RWPE2 (cell line): ENCODE measurements around the gene OR2A5.
A peak's percentile ranks its signal among the peaks of the same experiment; 100 is the strongest.
"Not testable (repeated sequence)": the region's sequence is repeated elsewhere in the genome, so short reads cannot be mapped to it uniquely, and the experiment has no call there.

Experiments used
- ATAC-seq: fragments of 200-7000 bp; cut with Tn5 transposase; 3 replicates; pipeline ENCODE4 v1.9.1; 2021; ENCODE audit warnings: low read depth
- DNase-seq: peaks from one replicate; pipeline ENCODE4 v3.0.0-alpha.2; 2020; ENCODE audit warnings: low spot score
- H3K27ac ChIP-seq: fragments of 450-650 bp; 2 replicates; pipeline ENCODE4 v1.5.1; 2017; ENCODE audit warnings: mild to moderate bottlenecking; ENCODE audit not compliant: poor library complexity, severe bottlenecking
- H3K27me3 ChIP-seq: fragments of 250-450 bp; sonication (Bioruptor Pico); 2 replicates; pipeline ENCODE4 v1.5.1; 2021; ENCODE audit warnings: mild to moderate bottlenecking, moderate library complexity; ENCODE audit not compliant: insufficient read depth, poor library complexity, severe bottlenecking
- H3K36me3 ChIP-seq: fragments of 250-450 bp; sonication (Bioruptor Pico); 2 replicates; pipeline ENCODE4 v1.5.1; 2020; ENCODE audit warnings: low read depth, mild to moderate bottlenecking, moderate library complexity
- H3K4me1 ChIP-seq: fragments of 250-450 bp; sonication (Bioruptor Pico); 2 replicates; pipeline ENCODE4 v1.5.1; 2021; ENCODE audit warnings: mild to moderate bottlenecking, moderate library complexity; ENCODE audit not compliant: insufficient read depth, poor library complexity, severe bottlenecking
- H3K4me3 ChIP-seq: fragments of 250-450 bp; sonication (Bioruptor Pico); 2 replicates; pipeline ENCODE4 v1.5.1; 2021; ENCODE audit warnings: mild to moderate bottlenecking, moderate library complexity; ENCODE audit not compliant: severe bottlenecking
- H3K9me3 ChIP-seq: fragments of 250-450 bp; sonication (Bioruptor Pico); 2 replicates; pipeline ENCODE4 v1.5.1; 2021; ENCODE audit warnings: mild to moderate bottlenecking, moderate library complexity; ENCODE audit not compliant: severe bottlenecking
- TF ChIP-seq, protein P1 (sequence below): fragments of 450-650 bp; IDR thresholded peaks from one replicate; pipeline ENCODE4 v1.5.1; 2017; ENCODE audit warnings: mild to moderate bottlenecking, moderate library complexity; ENCODE audit not compliant: poor library complexity, severe bottlenecking

Gene OR2A5

DNA sequence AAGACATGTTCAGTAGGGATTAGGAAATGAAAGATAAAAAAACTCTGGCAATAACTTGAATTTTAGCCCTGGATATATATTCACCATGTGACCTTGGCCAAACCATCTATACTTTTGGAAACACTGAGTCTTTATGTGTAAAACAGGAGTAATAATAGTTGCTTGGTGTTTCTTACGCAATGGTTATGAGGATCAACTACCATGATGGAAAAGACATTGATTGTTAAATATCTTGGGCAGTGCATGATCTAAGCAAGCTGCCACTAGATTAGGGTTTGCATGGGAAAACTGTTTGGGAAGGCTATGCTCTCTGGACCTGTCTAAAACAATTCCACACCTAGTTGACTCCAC, 42.1 kb upstream of the OR2A5 start:
- Histone ChIP-seq H3K4me3 (no peak overlapping the region), H3K36me3 (no peaks in the 10 kb centered on the region), H3K27ac (no peak overlapping the region), H3K27me3 (no peaks in the 10 kb centered on the region), H3K4me1 (no peaks in the 10 kb centered on the region), H3K9me3 (no peaks in the 10 kb centered on the region)
- no peak for DNase-seq
- TF ChIP-seq, protein P1, sequence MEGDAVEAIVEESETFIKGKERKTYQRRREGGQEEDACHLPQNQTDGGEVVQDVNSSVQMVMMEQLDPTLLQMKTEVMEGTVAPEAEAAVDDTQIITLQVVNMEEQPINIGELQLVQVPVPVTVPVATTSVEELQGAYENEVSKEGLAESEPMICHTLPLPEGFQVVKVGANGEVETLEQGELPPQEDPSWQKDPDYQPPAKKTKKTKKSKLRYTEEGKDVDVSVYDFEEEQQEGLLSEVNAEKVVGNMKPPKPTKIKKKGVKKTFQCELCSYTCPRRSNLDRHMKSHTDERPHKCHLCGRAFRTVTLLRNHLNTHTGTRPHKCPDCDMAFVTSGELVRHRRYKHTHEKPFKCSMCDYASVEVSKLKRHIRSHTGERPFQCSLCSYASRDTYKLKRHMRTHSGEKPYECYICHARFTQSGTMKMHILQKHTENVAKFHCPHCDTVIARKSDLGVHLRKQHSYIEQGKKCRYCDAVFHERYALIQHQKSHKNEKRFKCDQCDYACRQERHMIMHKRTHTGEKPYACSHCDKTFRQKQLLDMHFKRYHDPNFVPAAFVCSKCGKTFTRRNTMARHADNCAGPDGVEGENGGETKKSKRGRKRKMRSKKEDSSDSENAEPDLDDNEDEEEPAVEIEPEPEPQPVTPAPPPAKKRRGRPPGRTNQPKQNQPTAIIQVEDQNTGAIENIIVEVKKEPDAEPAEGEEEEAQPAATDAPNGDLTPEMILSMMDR: no peak
- no peak for ATAC-seq

DNA sequence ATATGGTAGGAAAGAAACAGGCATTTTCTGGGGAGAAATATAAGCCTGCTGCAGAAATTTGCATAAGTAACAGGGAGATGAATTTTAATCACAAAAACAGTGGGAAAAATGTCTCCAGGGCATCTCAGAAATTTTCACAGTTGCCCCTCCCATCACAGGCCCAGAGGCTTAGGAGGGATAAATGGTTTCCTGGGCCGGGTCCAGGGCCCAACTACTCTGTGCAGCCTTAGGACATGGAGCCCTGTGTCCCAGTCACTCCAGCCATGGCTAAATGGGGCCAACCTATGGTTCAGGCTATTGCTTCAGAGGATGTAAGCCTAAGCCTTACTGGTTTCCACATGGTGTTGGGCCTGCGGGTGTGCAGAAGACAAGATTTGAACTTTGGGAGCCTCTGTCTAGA, 39.4 kb upstream of the OR2A5 start:
- H3K9me3 ChIP-seq: no peaks in the 10 kb centered on the region
- no peak for ATAC-seq
- H3K27ac ChIP-seq: no peak overlapping the region
- TF ChIP-seq, protein P1: no peak
- no peak overlapping the region for H3K4me3 ChIP-seq
- no peak for DNase-seq
- no peaks in the 10 kb centered on the region for H3K36me3 ChIP-seq
- H3K4me1 ChIP-seq: no peaks in the 10 kb centered on the region
- no peaks in the 10 kb centered on the region for H3K27me3 ChIP-seq

DNA sequence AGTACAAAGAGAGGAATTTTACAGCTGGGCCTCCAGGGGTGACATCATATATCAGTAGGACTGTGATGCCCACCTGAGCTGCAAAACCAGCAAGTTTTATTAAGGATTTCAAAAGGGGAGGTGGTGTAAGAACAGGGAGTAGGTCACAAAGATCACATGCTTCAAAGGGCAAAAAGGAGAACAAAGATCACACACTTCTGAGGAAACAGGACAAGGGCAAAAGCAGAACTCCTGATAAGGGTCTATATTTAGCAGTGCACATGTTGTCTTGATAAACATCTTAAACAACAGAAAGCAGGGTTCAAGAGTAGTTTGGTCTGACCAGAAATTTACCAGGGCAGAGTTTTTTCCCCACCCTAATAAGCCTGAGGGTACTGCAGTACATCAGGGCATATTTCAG, 38.7 kb upstream of the OR2A5 start:
- H3K36me3 ChIP-seq, ATAC-seq, H3K27me3 ChIP-seq, H3K9me3 ChIP-seq, DNase-seq, H3K27ac ChIP-seq, H3K4me3 ChIP-seq, H3K4me1 ChIP-seq: not testable (repeated sequence)

DNA sequence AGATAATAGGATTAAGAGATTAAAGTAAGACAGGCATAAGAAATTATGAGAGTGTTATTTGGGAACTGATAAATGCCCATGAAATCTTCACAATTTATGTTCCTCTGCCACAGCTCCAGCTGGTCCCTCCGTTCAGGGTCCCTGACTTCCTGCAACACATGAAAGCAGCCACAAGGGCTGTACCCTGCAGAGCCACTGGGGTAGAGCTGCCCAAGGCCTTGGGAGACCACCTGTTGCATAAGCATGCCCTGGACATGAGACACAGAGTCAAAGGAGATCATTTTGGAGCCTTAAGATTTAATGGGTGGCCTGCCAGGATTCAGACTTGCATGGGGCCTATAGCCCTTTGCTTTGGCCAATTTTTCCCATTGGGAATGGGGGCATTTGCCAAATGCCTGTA, 37.9 kb upstream of the OR2A5 start:
- DNase-seq, ATAC-seq: not testable (repeated sequence)

DNA sequence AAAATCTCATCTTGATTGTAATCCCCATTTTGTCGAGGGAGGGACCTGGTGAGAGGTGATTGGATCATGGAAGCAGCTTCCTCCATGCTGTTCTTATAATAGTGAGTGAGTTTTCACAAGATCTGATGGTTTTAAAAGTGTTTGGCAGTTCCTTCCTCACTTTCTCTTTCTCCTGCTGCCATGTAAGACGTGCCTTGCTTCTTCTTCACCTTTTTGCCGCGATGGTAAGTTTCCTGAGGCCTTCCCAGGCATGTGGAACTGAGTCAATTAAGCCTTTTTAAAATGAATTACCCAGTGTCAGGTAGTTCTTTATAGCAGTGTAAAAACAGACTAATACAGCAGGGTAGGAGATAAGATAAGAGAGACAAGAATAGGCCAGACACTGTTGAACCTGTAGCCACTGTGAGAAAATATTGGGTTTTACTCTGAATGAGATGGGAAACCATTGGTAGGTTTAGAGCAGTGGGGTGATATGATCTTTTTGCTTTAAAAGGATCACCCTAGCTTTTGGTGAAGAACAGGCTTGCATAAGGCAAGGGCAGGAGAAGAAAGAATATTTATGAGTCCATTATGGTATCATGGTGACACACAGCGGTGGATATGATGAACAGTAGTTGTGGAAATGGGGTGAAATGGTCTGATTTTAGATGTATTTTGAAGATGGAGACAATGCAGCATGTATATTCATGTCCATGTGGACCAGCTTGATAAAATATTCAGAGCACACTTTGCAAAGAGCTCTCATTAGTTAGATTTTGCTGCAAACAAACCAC, 37.1 kb upstream of the OR2A5 start:
- H3K27ac ChIP-seq: no peak overlapping the region
- peak; percentile 49; the same call in 2 of the 3 replicates for ATAC-seq
- H3K4me3 ChIP-seq: no peak overlapping the region
- TF ChIP-seq, protein P1: peak; percentile 52
- DNase-seq: no peak
- H3K9me3 ChIP-seq: no peaks in the 10 kb centered on the region
- H3K36me3 ChIP-seq: no peaks in the 10 kb centered on the region
- H3K27me3 ChIP-seq: no peaks in the 10 kb centered on the region
- no peaks in the 10 kb centered on the region for H3K4me1 ChIP-seq

More for the DNA sequence above, 37.9 kb upstream of the OR2A5 start:
- H3K36me3 ChIP-seq, H3K27ac ChIP-seq, H3K4me3 ChIP-seq, H3K4me1 ChIP-seq, H3K27me3 ChIP-seq, H3K9me3 ChIP-seq: not testable (repeated sequence)

DNA sequence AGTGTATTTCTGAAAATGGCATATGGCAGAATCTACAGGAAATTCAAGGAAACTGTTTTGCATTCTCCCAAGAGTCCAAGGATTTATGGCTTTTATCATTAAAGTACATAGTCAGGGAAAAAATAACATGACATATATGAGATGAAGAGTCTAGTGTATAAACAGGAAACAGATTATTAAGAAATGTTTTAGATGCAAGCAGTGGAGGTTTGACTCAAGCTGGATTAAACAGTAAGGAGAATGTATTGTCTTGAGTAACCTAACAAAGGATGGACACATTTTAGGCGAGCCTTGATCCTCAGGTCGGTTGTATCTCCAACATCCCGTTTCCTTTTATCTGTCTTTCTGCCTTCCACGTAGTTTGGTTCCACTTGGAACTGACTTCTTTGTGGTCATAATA, 30.7 kb upstream of the OR2A5 start:
- no peaks in the 10 kb centered on the region for H3K4me1 ChIP-seq
- TF ChIP-seq, protein P1: no peak
- ATAC-seq (no peak), DNase-seq (no peak)
- no peaks in the 10 kb centered on the region for H3K27me3 ChIP-seq
- H3K36me3 ChIP-seq: no peaks in the 10 kb centered on the region
- no peaks in the 10 kb centered on the region for H3K9me3 ChIP-seq
- H3K4me3 ChIP-seq: no peak overlapping the region
- H3K27ac ChIP-seq: no peak overlapping the region
